GM12872 (cell line): Measurements from ENCODE around the gene ACTRT2.

Experiments used
- CTCF ChIP-seq: IDR thresholded peaks from 3 replicates; pipeline ENCODE4 v1.5.1; 2011; ENCODE audit warnings: low read depth, mild to moderate bottlenecking, low read length, moderate library complexity; ENCODE audit not compliant: insufficient read depth

ACTRT2 gene

GRCh38 chr1:3021233-3021671 lies at the start of gene ACTRT2:
Gene ACTRT2, plus strand, starts transcription at chr1:3021467. Its CDS starts 220 bp downstream, at chr1:3021687.
- no peak for TF ChIP-seq CTCF

GRCh38 chr1:2971609-2972008 lies 49.7 kb upstream of the ACTRT2 start:
- TF ChIP-seq CTCF, result no peak

GRCh38 chr1:2972011-2972878 lies 49.0 kb upstream of the ACTRT2 start:
- TF ChIP-seq CTCF, result no peak

GRCh38 chr1:2972879-2973575 lies 48.2 kb upstream of the ACTRT2 start:
- no peak for TF ChIP-seq CTCF

GRCh38 chr1:2973601-2974593 lies 47.4 kb upstream of the ACTRT2 start:
- TF ChIP-seq CTCF, result no peak

GRCh38 chr1:2974701-2975301 lies 46.5 kb upstream of the ACTRT2 start:
- TF ChIP-seq CTCF, result no peak
